ENCODE results near the gene WDR48. TPM values are rescaled to one million over a fixed set of nuclear protein-coding genes. Genes with fewer than 3 reads are reported as not detected.

The WDR48 gene
- total RNA-seq, 1 donor = 39.8 TPM

DNA sequence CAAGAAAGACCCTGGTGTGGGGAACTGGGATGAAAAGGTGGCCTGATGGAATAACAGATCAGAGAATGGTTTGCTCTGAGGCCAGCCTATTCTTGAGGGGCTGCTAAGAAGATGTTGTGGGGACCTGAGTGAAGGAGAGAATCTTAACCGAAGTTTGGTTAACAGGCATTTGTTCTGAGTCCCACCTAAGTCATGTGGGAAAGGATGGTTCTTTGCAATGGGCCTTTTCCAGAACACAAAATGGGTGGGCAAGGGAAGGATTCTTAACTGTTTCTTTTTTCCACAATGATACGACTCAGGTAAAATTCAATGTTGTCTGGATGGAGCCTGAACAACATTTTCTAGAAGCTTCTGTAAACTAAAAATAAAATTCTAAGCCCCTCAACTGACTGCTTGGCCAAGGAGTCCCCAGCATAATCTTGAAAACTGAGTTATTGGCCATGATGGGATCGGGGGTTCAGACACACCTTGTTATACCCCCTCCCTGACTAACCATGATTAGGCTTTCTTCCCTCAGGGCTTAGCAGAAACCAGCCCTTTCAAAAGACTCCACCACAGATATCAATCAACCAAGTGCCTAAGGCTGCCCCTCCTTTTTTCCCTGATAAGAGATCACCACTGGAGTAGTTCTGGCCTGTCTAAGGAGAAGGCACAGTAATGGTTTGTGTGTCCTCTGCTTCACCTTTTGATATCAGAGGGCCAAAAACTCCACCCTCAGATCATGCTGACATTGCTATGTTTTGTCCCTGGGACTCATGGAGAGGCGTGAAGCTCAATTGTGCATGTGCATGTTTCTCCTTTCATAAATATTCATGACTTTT is 30.1 kb upstream of the WDR48 start:
- DNase-seq (ENCODE audit: insufficient read length, low spot score, missing footprints) = no peak
- Histone ChIP-seq H3K4me1 (ENCODE audit: insufficient read depth, low read length) (peaks cover 3% of the 10 kb centered on the region), H3K79me2 (ENCODE audit: insufficient read depth, low read length) (no peaks in the 10 kb centered on the region), H3K27me3 (ENCODE audit: insufficient read depth, low read length) (peaks cover 16% of the 10 kb centered on the region), H2AFZ (ENCODE audit: low read length) (no peak overlapping the region), H4K20me1 (ENCODE audit: insufficient read depth, low read length) (no peaks in the 10 kb centered on the region), H3K4me3 (ENCODE audit: insufficient read depth, low read length) (no peak overlapping the region), H3K9me3 (ENCODE audit: low read depth, low read length) (no peaks in the 10 kb centered on the region), H3K4me2 (ENCODE audit: insufficient read depth, low read length) (no peak overlapping the region), H3K27ac (ENCODE audit: low read depth, low read length) (no peak overlapping the region), H3K36me3 (ENCODE audit: insufficient read depth, low read length) (no peaks in the 10 kb centered on the region)
- no peak for TF ChIP-seq CTCF (IDR thresholded peaks at IDR 0.05; ENCODE audit: extremely low read depth, low read depth, low read length)

GRCh38 chr3:39022286-39022630 is 29.6 kb upstream of the WDR48 start:
- Histone ChIP-seq H4K20me1 (ENCODE audit: insufficient read depth, low read length) (no peaks in the 10 kb centered on the region), H3K4me2 (ENCODE audit: insufficient read depth, low read length) (no peak overlapping the region), H3K36me3 (ENCODE audit: insufficient read depth, low read length) (no peaks in the 10 kb centered on the region), H3K27me3 (ENCODE audit: insufficient read depth, low read length) (peaks cover 14% of the 10 kb centered on the region), H3K27ac (ENCODE audit: low read depth, low read length) (no peak overlapping the region), H3K4me3 (ENCODE audit: insufficient read depth, low read length) (no peak overlapping the region), H2AFZ (ENCODE audit: low read length) (no peak overlapping the region), H3K79me2 (ENCODE audit: insufficient read depth, low read length) (no peaks in the 10 kb centered on the region), H3K9me3 (ENCODE audit: low read depth, low read length) (no peaks in the 10 kb centered on the region), H3K4me1 (ENCODE audit: insufficient read depth, low read length) (peaks cover 3% of the 10 kb centered on the region)
- TF ChIP-seq CTCF (IDR thresholded peaks at IDR 0.05; ENCODE audit: extremely low read depth, low read depth, low read length) = no peak
- no peak for DNase-seq (ENCODE audit: insufficient read length, low spot score, missing footprints)

GRCh38 chr3:39024497-39024896 is 27.3 kb upstream of the WDR48 start:
- H3K4me2 ChIP-seq (ENCODE audit: insufficient read depth, low read length) = no peak overlapping the region
- no peaks in the 10 kb centered on the region for H3K79me2 ChIP-seq (ENCODE audit: insufficient read depth, low read length)
- H3K36me3 ChIP-seq (ENCODE audit: insufficient read depth, low read length) = no peaks in the 10 kb centered on the region
- no peaks in the 10 kb centered on the region for H4K20me1 ChIP-seq (ENCODE audit: insufficient read depth, low read length)
- TF ChIP-seq CTCF (IDR thresholded peaks at IDR 0.05; ENCODE audit: extremely low read depth, low read depth, low read length) = no peak
- peaks cover 3% of the 10 kb centered on the region for H3K4me1 ChIP-seq (ENCODE audit: insufficient read depth, low read length)
- no peak overlapping the region for H2AFZ ChIP-seq (ENCODE audit: low read length)
- H3K27me3 ChIP-seq (ENCODE audit: insufficient read depth, low read length) = peaks cover 22% of the 10 kb centered on the region
- H3K9me3 ChIP-seq (ENCODE audit: low read depth, low read length) = no peaks in the 10 kb centered on the region
- H3K27ac ChIP-seq (ENCODE audit: low read depth, low read length) = no peak overlapping the region
- no peak for DNase-seq (ENCODE audit: insufficient read length, low spot score, missing footprints)
- H3K4me3 ChIP-seq (ENCODE audit: insufficient read depth, low read length) = no peak overlapping the region

DNA sequence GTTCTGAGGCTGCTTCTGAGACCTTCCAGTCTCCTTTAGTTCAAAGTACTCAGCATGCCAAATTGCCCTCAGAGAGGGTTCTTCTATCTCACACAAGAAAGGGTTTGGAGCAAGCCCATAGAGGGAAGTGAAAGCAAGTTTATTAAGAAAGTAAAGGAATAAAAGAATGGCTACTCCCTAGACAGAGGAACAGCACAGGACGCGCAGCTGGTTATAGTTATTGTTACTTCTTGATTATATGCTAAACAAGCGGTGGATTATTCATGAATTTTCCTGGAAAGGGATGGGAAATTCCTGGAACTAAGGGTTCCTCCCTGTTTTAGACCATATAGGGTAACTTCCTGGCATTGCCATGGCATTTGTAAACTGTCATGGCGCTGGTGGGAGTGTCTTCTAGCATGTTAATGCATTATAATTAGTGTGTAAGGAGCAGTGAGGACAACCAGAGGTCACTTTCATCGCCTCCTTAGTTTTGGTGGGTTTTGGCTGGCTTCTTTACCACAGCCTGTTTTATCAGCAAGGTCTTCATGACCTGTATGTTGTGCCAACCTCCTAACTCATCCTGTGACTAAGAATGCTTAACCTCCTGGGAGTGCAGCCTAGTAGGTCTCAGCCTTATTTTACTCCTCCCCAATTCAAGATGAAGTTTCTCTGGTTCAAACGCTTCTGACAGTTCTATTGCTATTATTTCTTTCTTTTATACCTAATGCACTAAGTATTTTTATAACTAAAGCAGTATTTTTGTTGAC is 26.4 kb upstream of the WDR48 start:
- Histone ChIP-seq H4K20me1 (ENCODE audit: insufficient read depth, low read length) (no peaks in the 10 kb centered on the region), H3K4me2 (ENCODE audit: insufficient read depth, low read length) (no peak overlapping the region), H3K9me3 (ENCODE audit: low read depth, low read length) (no peaks in the 10 kb centered on the region), H3K36me3 (ENCODE audit: insufficient read depth, low read length) (no peaks in the 10 kb centered on the region), H2AFZ (ENCODE audit: low read length) (no peak overlapping the region), H3K79me2 (ENCODE audit: insufficient read depth, low read length) (no peaks in the 10 kb centered on the region), H3K27me3 (ENCODE audit: insufficient read depth, low read length) (peaks cover 18% of the 10 kb centered on the region), H3K27ac (ENCODE audit: low read depth, low read length) (no peak overlapping the region), H3K4me3 (ENCODE audit: insufficient read depth, low read length) (no peak overlapping the region), H3K4me1 (ENCODE audit: insufficient read depth, low read length) (peaks cover 3% of the 10 kb centered on the region)
- DNase-seq (ENCODE audit: insufficient read length, low spot score, missing footprints) = no peak
- TF ChIP-seq CTCF (IDR thresholded peaks at IDR 0.05; ENCODE audit: extremely low read depth, low read depth, low read length) = no peak
